ENCODE measurements around the gene APOL5.
"Not testable (repeated sequence)": the region's sequence is repeated elsewhere in the genome, so short reads cannot be mapped to it uniquely, and the experiment has no call there.

Gene APOL5

DNA sequence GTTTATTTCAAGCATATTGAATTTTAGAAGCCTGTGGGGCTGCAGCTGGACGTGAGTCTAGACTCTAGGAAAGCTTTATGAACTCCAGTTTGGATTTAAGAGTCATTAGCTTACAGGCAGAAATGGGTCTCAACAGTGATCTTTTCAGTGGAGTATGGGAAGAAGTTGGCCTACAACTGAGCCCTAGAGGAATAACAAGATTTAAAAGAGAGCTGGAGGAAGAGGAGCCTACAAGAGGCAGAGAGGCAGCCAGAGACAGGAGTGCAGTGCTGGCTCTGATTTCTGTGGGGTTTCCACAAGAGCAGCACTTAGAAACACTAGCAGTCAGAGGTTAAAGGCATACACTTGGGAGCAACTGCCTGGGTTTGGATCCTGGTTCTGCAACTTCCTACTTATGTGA is 17.9 kb downstream of the APOL5 start:
- no peak for TF ChIP-seq EZH2 (IDR thresholded peaks at IDR 0.05; ENCODE audit: borderline replicate concordance, low read length)
- TF ChIP-seq, protein P1, sequence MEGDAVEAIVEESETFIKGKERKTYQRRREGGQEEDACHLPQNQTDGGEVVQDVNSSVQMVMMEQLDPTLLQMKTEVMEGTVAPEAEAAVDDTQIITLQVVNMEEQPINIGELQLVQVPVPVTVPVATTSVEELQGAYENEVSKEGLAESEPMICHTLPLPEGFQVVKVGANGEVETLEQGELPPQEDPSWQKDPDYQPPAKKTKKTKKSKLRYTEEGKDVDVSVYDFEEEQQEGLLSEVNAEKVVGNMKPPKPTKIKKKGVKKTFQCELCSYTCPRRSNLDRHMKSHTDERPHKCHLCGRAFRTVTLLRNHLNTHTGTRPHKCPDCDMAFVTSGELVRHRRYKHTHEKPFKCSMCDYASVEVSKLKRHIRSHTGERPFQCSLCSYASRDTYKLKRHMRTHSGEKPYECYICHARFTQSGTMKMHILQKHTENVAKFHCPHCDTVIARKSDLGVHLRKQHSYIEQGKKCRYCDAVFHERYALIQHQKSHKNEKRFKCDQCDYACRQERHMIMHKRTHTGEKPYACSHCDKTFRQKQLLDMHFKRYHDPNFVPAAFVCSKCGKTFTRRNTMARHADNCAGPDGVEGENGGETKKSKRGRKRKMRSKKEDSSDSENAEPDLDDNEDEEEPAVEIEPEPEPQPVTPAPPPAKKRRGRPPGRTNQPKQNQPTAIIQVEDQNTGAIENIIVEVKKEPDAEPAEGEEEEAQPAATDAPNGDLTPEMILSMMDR (IDR thresholded peaks at IDR 0.05; ENCODE audit: low read length): no peak
- Histone ChIP-seq H3K27me3 (ENCODE audit: insufficient read depth, low read length) (no peaks in the 10 kb centered on the region), H3K27ac (ENCODE audit: low read depth, low read length, poor library complexity, severe bottlenecking) (peak overlapping the region; percentile 42), H3K79me2 (ENCODE audit: insufficient read depth, low read length) (no peaks in the 10 kb centered on the region), H3K9me3 (ENCODE audit: low read length) (no peaks in the 10 kb centered on the region), H3K9ac (ENCODE audit: low read length) (no peak overlapping the region), H3K36me3 (ENCODE audit: insufficient read depth, low read length) (peaks cover 6% of the 10 kb centered on the region; the same call in 1 of the 2 replicates), H3K9me2 (ENCODE audit: low read depth, low read length) (no peaks in the 10 kb centered on the region), H2AFZ (ENCODE audit: low read length) (no peak overlapping the region), H3F3A (ENCODE audit: insufficient read depth, low read length) (no peaks in the 10 kb centered on the region), H3K4me2 (ENCODE audit: low read length) (no peak overlapping the region), H3K4me1 (ENCODE audit: insufficient read depth, low read length, severe bottlenecking) (peaks cover 68% of the 10 kb centered on the region), H3K4me3 (ENCODE audit: low read depth, low read length, poor library complexity, severe bottlenecking) (no peak overlapping the region), H4K20me1 (ENCODE audit: insufficient read depth, low read length) (no peaks in the 10 kb centered on the region)

DNA sequence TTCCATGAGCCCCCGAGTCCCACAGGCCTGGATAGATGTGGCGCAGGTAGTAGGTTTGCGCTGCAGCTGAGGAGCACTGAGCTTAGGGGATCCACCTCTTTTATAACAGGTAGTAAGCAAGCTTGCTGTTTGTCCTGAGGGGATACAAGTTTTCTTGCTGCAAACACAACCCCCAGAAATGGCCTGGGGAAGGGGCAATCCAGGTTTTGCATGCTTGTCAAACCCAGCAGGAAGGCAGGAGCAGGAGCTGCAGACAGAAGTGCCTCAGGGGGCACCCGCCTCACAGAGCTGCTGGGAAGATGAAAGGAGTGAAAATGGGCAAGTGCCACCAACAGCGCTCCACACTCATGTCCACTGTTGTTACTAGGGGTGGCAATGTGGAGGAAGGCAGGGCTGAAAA is 18.5 kb downstream of the APOL5 start:
- H3K27me3 ChIP-seq (ENCODE audit: insufficient read depth, low read length): no peaks in the 10 kb centered on the region
- H3K4me1 ChIP-seq (ENCODE audit: insufficient read depth, low read length, severe bottlenecking): peaks cover 68% of the 10 kb centered on the region
- H2AFZ ChIP-seq (ENCODE audit: low read length): no peak overlapping the region
- peaks cover 11% of the 10 kb centered on the region; the same call in 1 of the 2 replicates for H3K36me3 ChIP-seq (ENCODE audit: insufficient read depth, low read length)
- TF ChIP-seq, protein P1 (IDR thresholded peaks at IDR 0.05; ENCODE audit: low read length): no peak
- no peak for TF ChIP-seq EZH2 (IDR thresholded peaks at IDR 0.05; ENCODE audit: borderline replicate concordance, low read length)
- no peaks in the 10 kb centered on the region for H3K79me2 ChIP-seq (ENCODE audit: insufficient read depth, low read length)
- H3K9me3 ChIP-seq (ENCODE audit: low read length): no peaks in the 10 kb centered on the region
- H3K9me2 ChIP-seq (ENCODE audit: low read depth, low read length): no peaks in the 10 kb centered on the region
- no peak overlapping the region for H3K4me3 ChIP-seq (ENCODE audit: low read depth, low read length, poor library complexity, severe bottlenecking)
- no peaks in the 10 kb centered on the region for H3F3A ChIP-seq (ENCODE audit: insufficient read depth, low read length)
- H3K4me2 ChIP-seq (ENCODE audit: low read length): no peak overlapping the region
- H3K9ac ChIP-seq (ENCODE audit: low read length): no peak overlapping the region
- H3K27ac ChIP-seq (ENCODE audit: low read depth, low read length, poor library complexity, severe bottlenecking): peak overlapping the region; percentile 42
- H4K20me1 ChIP-seq (ENCODE audit: insufficient read depth, low read length): no peaks in the 10 kb centered on the region

DNA sequence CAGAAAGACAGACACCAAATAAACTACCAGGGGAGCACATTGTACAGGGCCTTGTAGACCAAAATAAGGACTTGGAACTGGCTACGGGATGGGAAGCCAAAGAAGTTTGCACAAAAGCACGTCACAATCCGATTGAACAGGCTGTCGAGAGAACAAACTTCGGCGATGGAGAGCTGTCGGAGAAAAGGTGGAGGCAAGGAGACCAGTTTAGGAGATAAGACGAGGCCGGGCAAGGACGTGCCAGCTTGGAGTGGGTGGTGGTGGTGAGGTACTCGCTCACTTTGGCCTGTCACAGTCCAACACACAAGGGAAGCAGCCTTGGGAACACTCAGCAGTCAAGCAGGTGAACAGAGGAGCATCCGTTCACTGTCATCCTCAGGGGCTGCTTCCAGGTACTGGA is 19.0 kb downstream of the APOL5 start:
- H3K4me1 ChIP-seq (ENCODE audit: insufficient read depth, low read length, severe bottlenecking): peaks cover 72% of the 10 kb centered on the region
- H2AFZ ChIP-seq (ENCODE audit: low read length): no peak overlapping the region
- H4K20me1 ChIP-seq (ENCODE audit: insufficient read depth, low read length): no peaks in the 10 kb centered on the region
- no peak overlapping the region for H3K4me3 ChIP-seq (ENCODE audit: low read depth, low read length, poor library complexity, severe bottlenecking)
- H3K27me3 ChIP-seq (ENCODE audit: insufficient read depth, low read length): no peaks in the 10 kb centered on the region
- TF ChIP-seq, protein P1 (IDR thresholded peaks at IDR 0.05; ENCODE audit: low read length): no peak
- TF ChIP-seq EZH2 (IDR thresholded peaks at IDR 0.05; ENCODE audit: borderline replicate concordance, low read length): no peak
- no peaks in the 10 kb centered on the region for H3K79me2 ChIP-seq (ENCODE audit: insufficient read depth, low read length)
- no peak overlapping the region for H3K4me2 ChIP-seq (ENCODE audit: low read length)
- H3K36me3 ChIP-seq (ENCODE audit: insufficient read depth, low read length): peaks cover 12% of the 10 kb centered on the region; the same call in 1 of the 2 replicates
- H3K9ac ChIP-seq (ENCODE audit: low read length): no peak overlapping the region
- H3K27ac ChIP-seq (ENCODE audit: low read depth, low read length, poor library complexity, severe bottlenecking): peak overlapping the region; percentile 42
- H3K9me2 ChIP-seq (ENCODE audit: low read depth, low read length): no peaks in the 10 kb centered on the region
- no peaks in the 10 kb centered on the region for H3F3A ChIP-seq (ENCODE audit: insufficient read depth, low read length)
- H3K9me3 ChIP-seq (ENCODE audit: low read length): no peaks in the 10 kb centered on the region

DNA sequence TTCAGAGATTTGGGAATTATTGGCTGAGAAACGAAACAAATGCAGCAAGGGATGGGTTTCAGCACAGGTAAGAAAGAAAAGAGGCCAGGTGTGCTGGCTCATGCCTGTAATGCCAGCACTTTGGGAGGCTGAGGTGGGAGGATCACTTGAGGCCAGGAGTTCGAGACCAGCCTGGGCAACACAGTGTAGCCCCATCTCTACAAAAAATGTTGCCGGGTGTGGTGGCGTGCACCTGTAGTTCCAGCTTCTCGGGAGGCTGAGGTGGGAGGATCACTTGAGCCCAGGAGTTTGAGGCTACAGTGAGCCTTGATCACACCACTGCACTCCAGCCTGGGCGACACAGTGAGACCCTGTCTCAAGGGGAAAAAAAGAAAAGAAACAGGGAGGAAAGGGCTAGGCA is 20.2 kb downstream of the APOL5 start:
- not testable (repeated sequence) for H3K9me3 ChIP-seq (ENCODE audit: low read length); H3K27me3 ChIP-seq (ENCODE audit: insufficient read depth, low read length); H3K9me2 ChIP-seq (ENCODE audit: low read depth, low read length); H2AFZ ChIP-seq (ENCODE audit: low read length); H4K20me1 ChIP-seq (ENCODE audit: insufficient read depth, low read length); H3K4me2 ChIP-seq (ENCODE audit: low read length); H3F3A ChIP-seq (ENCODE audit: insufficient read depth, low read length); H3K9ac ChIP-seq (ENCODE audit: low read length); H3K79me2 ChIP-seq (ENCODE audit: insufficient read depth, low read length); H3K4me3 ChIP-seq (ENCODE audit: low read depth, low read length, poor library complexity, severe bottlenecking)
- peak overlapping the region; percentile 65 for H3K27ac ChIP-seq (ENCODE audit: low read depth, low read length, poor library complexity, severe bottlenecking)
- peaks cover 83% of the 10 kb centered on the region for H3K4me1 ChIP-seq (ENCODE audit: insufficient read depth, low read length, severe bottlenecking)
- peaks cover 22% of the 10 kb centered on the region; the same call in 1 of the 2 replicates for H3K36me3 ChIP-seq (ENCODE audit: insufficient read depth, low read length)
